Kidney epithelial cell (primary cell): ENCODE results near the gene SLC27A3. TPM values are rescaled to one million over a fixed set of nuclear protein-coding genes. Genes with fewer than 3 reads are reported as not detected.
A peak's percentile ranks its signal among the peaks of the same experiment; 100 is the strongest.

Source experiments
- DNase-seq: peaks from one replicate; pipeline ENCODE4 v3.0.0-alpha.2; 2010; ENCODE audit warnings: low read depth
- H3K27me3 ChIP-seq: 2 replicates; pipeline ENCODE4 v1.6.0; 2011; ENCODE audit warnings: low read length; ENCODE audit not compliant: control insufficient read depth, insufficient read depth
- H3K36me3 ChIP-seq: 2 replicates; pipeline ENCODE4 v1.5.1; 2011; ENCODE audit warnings: low read length; ENCODE audit not compliant: control insufficient read depth, insufficient read depth
- H3K4me3 ChIP-seq: 2 replicates; pipeline ENCODE4 v1.5.1; 2011; ENCODE audit warnings: low read depth, mild to moderate bottlenecking, control low read depth, low read length
- total RNA-seq: library from RNA; depleted of rRNA; stranded (reverse); fragments of >200 nt; gene quantifications from 2 replicates; pipeline ENCODE4 v1.2.3, GENCODE V29; 2015
- TF ChIP-seq, protein P1 (sequence below): IDR thresholded peaks from 2 replicates; pipeline ENCODE4 v1.5.1; 2011; ENCODE audit warnings: mild to moderate bottlenecking, moderate library complexity, low read length, control low read depth, inconsistent platforms; ENCODE audit not compliant: insufficient read depth, poor library complexity, severe bottlenecking

SLC27A3 gene
- total RNA-seq, 1 donor from 2014 or later: 2.7 TPM

DNA sequence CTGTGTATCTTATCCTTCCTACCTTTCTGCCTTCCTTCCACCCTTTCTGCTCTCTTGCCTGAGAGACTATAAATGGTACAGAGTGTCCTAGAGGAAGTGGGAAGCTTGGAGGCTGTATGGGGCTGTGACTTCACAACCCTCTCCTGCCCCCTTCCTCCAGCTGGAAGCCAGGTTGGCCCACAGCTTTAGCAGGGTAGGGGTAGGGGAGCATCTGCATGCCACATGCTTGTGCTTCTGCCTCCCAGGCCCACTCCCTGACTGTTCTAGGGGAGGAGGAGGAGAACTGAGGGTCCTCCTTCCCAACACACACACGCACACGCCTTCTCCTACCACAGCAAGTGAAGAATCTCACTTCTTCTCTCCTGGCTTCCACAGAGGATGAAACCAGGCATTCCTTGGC is 3.9 kb upstream of the SLC27A3 start:
- no peak overlapping the region for H3K4me3 ChIP-seq
- DNase-seq: no peak
- H3K36me3 ChIP-seq: peaks cover 4% of the 10 kb centered on the region
- TF ChIP-seq, protein P1, sequence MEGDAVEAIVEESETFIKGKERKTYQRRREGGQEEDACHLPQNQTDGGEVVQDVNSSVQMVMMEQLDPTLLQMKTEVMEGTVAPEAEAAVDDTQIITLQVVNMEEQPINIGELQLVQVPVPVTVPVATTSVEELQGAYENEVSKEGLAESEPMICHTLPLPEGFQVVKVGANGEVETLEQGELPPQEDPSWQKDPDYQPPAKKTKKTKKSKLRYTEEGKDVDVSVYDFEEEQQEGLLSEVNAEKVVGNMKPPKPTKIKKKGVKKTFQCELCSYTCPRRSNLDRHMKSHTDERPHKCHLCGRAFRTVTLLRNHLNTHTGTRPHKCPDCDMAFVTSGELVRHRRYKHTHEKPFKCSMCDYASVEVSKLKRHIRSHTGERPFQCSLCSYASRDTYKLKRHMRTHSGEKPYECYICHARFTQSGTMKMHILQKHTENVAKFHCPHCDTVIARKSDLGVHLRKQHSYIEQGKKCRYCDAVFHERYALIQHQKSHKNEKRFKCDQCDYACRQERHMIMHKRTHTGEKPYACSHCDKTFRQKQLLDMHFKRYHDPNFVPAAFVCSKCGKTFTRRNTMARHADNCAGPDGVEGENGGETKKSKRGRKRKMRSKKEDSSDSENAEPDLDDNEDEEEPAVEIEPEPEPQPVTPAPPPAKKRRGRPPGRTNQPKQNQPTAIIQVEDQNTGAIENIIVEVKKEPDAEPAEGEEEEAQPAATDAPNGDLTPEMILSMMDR: no peak
- no peaks in the 10 kb centered on the region for H3K27me3 ChIP-seq

DNA sequence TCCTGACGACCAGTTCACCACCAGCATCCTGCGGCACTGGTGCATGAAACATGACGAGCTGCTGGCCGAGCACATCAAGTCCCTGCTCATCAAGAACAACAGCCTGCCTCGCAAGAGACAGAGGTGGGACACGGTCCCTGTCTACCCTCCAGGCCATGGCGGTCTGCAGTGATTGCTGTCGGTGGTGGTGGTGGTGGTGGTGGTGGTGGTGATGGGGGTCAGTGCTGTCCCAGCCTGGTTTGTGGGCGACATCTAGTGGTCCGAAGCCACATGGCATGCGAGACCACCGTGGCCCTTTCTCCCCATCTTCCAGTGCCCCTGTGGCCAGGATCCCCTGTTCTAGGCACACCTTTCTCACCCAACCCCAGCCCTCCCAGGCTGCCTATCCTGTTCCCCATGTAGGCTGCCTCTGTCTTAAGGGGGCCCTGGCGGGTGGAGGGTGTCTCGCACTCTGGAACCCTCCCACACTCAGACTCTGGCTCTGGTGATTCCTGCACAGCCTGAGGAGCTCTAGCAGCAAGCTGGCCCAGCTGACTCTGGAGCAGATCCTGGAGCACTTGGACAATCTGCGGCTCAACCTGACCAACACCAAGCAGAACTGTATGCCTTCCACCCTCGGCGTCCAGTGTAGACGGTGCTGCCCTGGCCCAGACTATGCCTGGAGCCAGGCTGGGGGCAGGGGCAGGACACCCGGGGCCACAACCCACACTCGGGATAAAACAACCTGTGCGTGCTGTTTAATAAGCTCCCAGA is 3.2 kb upstream of the SLC27A3 start:
- TF ChIP-seq, protein P1: peak; percentile 59
- peaks cover 4% of the 10 kb centered on the region for H3K36me3 ChIP-seq
- H3K27me3 ChIP-seq: no peaks in the 10 kb centered on the region
- H3K4me3 ChIP-seq: no peak overlapping the region
- DNase-seq: no peak

DNA sequence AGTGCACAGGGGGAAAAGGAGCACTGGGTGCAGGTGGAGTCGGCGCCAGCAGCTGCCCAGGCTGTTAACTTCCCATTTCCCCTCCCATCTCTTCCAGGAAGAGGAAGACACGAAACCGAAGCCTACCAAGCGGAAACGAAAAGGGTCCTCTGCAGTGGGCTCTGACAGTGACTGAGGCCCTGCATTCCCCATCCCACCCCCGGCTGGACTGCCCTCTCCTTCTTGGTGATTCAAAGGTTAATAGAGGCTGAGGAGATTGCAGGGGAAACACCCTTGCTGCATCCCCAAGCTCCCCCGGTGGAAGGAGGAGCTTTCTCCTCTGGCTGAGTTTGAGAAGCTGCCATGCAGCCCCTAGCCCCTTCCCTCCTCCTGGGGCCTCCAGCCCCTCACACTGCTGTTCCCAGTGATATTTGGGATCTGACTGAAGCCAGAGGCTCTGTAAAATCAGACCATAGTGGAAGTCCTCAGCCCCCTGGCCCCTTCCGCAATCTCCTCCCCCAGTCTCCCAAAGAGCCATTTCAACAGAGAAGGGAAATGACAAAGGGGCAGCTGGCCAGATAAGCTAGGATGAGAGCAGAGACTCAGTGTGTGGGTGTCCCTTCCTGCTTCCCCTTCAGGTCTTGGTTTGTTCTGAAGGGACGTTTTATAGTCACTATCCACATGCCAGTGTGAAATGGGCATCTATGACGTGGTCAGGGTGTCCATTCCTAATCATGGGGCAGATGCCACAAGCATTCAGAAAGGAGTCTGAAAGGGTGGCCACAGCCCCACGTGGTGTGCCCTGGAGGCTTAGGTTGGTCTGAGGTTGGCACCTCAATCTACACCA is 1.9 kb upstream of the SLC27A3 start:
- no peak for DNase-seq
- H3K27me3 ChIP-seq: no peaks in the 10 kb centered on the region
- TF ChIP-seq, protein P1: no peak
- H3K36me3 ChIP-seq: peaks cover 3% of the 10 kb centered on the region
- no peak overlapping the region for H3K4me3 ChIP-seq

DNA sequence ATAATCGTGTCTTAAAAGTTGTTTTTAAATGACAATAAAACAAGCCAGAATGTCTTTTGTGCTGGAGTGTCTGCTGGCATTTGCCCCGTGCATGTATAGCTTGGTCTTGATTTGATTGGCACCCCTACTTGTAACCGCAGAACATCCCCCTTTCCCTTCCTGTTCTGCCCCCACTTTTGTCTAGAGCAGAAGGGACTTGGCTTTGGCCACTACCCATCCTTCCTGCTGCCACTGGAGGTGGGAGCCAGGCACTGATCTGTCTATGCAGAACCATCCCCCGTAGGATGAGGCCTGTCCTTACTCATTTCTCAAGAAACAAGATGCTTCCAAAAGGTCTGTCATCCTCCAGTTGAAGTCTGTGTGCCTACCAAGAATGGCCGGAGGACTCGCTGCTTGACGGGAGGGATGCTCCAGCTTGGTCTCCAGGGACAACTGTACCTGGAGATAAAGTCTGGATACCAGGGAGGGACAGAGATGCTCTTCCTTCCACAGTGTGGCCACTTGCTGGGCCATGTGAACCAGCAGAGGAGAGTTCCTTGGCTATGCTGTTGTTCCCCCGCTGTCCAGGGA is 1.1 kb upstream of the SLC27A3 start:
- Histone ChIP-seq H3K36me3 (peaks cover 3% of the 10 kb centered on the region), H3K4me3 (no peak overlapping the region), H3K27me3 (no peaks in the 10 kb centered on the region)
- no peak for DNase-seq
- TF ChIP-seq, protein P1: no peak

DNA sequence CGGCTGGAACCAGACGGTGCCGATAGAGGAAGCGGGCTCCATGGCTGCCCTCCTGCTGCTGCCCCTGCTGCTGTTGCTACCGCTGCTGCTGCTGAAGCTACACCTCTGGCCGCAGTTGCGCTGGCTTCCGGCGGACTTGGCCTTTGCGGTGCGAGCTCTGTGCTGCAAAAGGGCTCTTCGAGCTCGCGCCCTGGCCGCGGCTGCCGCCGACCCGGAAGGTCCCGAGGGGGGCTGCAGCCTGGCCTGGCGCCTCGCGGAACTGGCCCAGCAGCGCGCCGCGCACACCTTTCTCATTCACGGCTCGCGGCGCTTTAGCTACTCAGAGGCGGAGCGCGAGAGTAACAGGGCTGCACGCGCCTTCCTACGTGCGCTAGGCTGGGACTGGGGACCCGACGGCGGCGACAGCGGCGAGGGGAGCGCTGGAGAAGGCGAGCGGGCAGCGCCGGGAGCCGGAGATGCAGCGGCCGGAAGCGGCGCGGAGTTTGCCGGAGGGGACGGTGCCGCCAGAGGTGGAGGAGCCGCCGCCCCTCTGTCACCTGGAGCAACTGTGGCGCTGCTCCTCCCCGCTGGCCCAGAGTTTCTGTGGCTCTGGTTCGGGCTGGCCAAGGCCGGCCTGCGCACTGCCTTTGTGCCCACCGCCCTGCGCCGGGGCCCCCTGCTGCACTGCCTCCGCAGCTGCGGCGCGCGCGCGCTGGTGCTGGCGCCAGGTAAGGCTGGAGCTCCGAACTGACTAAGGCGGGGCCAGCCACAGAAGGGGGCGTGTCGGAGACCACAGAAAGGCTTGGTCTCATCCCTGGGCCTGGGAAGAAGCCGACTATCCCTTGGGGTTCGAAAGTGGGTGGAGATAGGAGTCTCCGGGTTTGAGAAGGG is 486 bp downstream of the SLC27A3 start:
- Histone ChIP-seq H3K27me3 (no peaks in the 10 kb centered on the region), H3K36me3 (peaks cover 3% of the 10 kb centered on the region), H3K4me3 (peak overlapping the region; percentile 40)
- TF ChIP-seq, protein P1: no peak
- DNase-seq: no peak
